ENCODE data around the gene KIAA1614. TPM values are rescaled to one million over a fixed set of nuclear protein-coding genes. Genes with fewer than 3 reads are reported as not detected.
A peak's percentile ranks its signal among the peaks of the same experiment; 100 is the strongest.

The KIAA1614 gene
- total RNA-seq, 1 experiment from 2014 or later = 0.15 TPM

DNA sequence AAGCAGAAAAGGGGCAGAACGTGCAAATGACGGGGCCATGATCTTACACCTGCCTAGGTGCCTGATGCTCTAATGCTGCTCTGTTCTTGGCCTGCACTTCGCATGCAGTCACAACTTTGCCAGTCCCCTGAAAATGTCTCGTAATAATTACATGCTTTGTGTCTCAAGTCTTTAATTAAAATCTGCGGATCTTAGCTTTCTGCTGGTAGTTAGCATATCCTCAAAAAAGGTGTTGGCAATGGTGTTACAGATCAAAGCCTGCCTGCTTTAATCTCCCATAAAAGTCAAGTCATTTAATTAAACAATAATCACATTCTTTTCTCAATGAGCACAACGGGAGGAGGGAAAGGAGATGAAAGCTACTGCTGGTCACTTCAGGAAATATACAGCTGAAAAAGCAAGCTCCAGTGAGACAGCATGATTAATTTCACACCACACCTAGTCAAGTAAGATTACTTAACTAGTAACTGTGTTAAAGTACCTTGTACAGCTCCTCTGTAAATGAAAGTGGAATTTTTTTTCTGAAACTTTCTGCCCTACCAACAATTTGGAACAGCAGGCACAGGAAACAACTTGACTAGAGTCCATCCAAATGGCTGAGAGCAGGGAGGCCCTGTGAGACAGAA lies 64.1 kb downstream of the KIAA1614 start:
- POLR2A ChIA-PET (ENCODE audit: unreplicated experiment) = interaction anchor here (0.6 kb wide), 1 partner anchor 112 kb away, joined by 3 read pairs; the partner anchor contains the start of gene IER5
- Histone ChIP-seq H3F3A (ENCODE audit: insufficient read depth, low read depth) (no peaks in the 10 kb centered on the region), H3K79me2 (ENCODE audit: low read depth) (no peaks in the 10 kb centered on the region), H3K4me2 (no peak overlapping the region), H3K9me3 (ENCODE audit: insufficient read depth, low read depth) (no peaks in the 10 kb centered on the region), H3K4me3 (no peak overlapping the region), H4K20me1 (ENCODE audit: insufficient read depth) (no peaks in the 10 kb centered on the region; the same call in 1 of the 2 replicates), H3K4me1 (replicated peaks; ENCODE audit: insufficient read depth) (no peaks in the 10 kb centered on the region), H2AFZ (no peak overlapping the region), H3K36me3 (ENCODE audit: low read depth) (peaks cover 42% of the 10 kb centered on the region), H3K9me2 (ENCODE audit: insufficient read depth) (no peaks in the 10 kb centered on the region), H3K27me3 (ENCODE audit: insufficient read depth, low read depth) (no peaks in the 10 kb centered on the region), H3K27ac (no peak overlapping the region)
- CTCF ChIA-PET = no interaction called here
- BruUV-seq (replicated peaks) = no TSS peak
- TF ChIP-seq CTCF (conservative IDR thresholded peaks at IDR 0.05) = no peak
- no peak for TF ChIP-seq EZH2 (IDR thresholded peaks at IDR 0.05; ENCODE audit: low read depth)
- DNase-seq = peak in 1 of 2 experiments; percentile 53
- intact Hi-C loops (cut with micrococcal nuclease; ENCODE audit: unreplicated experiment) = no loop called here

- ChIA-PET CTCF (no interaction called here), POLR2A (ENCODE audit: unreplicated experiment) (no interaction called here)
- Histone ChIP-seq H3K36me3 (ENCODE audit: low read depth) (peaks cover 33% of the 10 kb centered on the region), H3K4me1 (replicated peaks; ENCODE audit: insufficient read depth) (no peaks in the 10 kb centered on the region), H4K20me1 (ENCODE audit: insufficient read depth) (no peaks in the 10 kb centered on the region; the same call in 1 of the 2 replicates), H3K9me3 (ENCODE audit: insufficient read depth, low read depth) (no peaks in the 10 kb centered on the region), H3K9me2 (ENCODE audit: insufficient read depth) (no peaks in the 10 kb centered on the region), H3K4me3 (no peak overlapping the region), H3K79me2 (ENCODE audit: low read depth) (no peaks in the 10 kb centered on the region), H3K27ac (no peak overlapping the region), H2AFZ (no peak overlapping the region), H3K4me2 (no peak overlapping the region), H3K27me3 (ENCODE audit: insufficient read depth, low read depth) (no peaks in the 10 kb centered on the region), H3F3A (ENCODE audit: insufficient read depth, low read depth) (0 out of 2 replicates have a peak, but pooled peaks cover 6% of the 10 kb centered on the region)
- no peak for TF ChIP-seq EZH2 (IDR thresholded peaks at IDR 0.05; ENCODE audit: low read depth)
- TF ChIP-seq CTCF (conservative IDR thresholded peaks at IDR 0.05) = no peak
- intact Hi-C loops (cut with micrococcal nuclease; ENCODE audit: unreplicated experiment) = no loop called here
- no peak for DNase-seq
- BruUV-seq (replicated peaks) = no TSS peak
Observed at GRCh38 chr1:180981596-180982387, 69.1 kb downstream of the KIAA1614 start.

DNA sequence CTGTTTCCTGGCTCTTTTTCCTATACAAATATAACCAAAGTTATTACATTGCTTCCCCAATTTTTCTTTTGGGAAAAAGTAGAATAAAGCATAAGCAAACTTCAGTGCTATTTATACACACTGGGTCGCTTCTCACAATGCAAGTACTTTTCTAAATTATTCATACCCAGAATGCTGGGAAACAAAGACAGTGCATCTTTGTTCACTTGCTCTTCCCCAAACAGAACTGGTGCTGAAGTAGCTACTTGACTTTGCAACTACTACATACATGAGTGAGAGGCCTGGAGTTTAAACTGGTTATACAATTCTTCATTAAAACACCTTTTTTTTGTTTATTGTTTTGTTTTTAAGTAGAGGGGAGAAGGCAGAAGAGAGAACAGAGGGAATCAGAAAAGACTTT lies 69.7 kb downstream of the KIAA1614 start:
- Histone ChIP-seq H3K4me3 (no peak overlapping the region), H3K27me3 (ENCODE audit: insufficient read depth, low read depth) (no peaks in the 10 kb centered on the region), H3K9me3 (ENCODE audit: insufficient read depth, low read depth) (no peaks in the 10 kb centered on the region), H3K27ac (no peak overlapping the region), H3K9me2 (ENCODE audit: insufficient read depth) (no peaks in the 10 kb centered on the region), H3K36me3 (ENCODE audit: low read depth) (peaks cover 38% of the 10 kb centered on the region), H2AFZ (no peak overlapping the region), H3K79me2 (ENCODE audit: low read depth) (no peaks in the 10 kb centered on the region), H3K4me2 (no peak overlapping the region), H3F3A (ENCODE audit: insufficient read depth, low read depth) (0 out of 2 replicates have a peak, but pooled peaks cover 6% of the 10 kb centered on the region), H4K20me1 (ENCODE audit: insufficient read depth) (no peaks in the 10 kb centered on the region; the same call in 1 of the 2 replicates), H3K4me1 (replicated peaks; ENCODE audit: insufficient read depth) (no peaks in the 10 kb centered on the region)
- no peak for DNase-seq
- intact Hi-C loops (cut with micrococcal nuclease; ENCODE audit: unreplicated experiment) = no loop called here
- no TSS peak for BruUV-seq (replicated peaks)
- no peak for TF ChIP-seq EZH2 (IDR thresholded peaks at IDR 0.05; ENCODE audit: low read depth)
- TF ChIP-seq CTCF (conservative IDR thresholded peaks at IDR 0.05) = no peak
- ChIA-PET POLR2A (ENCODE audit: unreplicated experiment) (no interaction called here), CTCF (no interaction called here)

Measured in PC-9 (cell line).